IMR-90 (cell line): ENCODE data around the gene ACCSL.

Experiments
- CEBPB ChIP-seq: IDR thresholded peaks from 2 replicates; pipeline ENCODE4 v1.6.1; 2012; ENCODE audit warnings: low read depth, low read length, improper control_type of control experiment
- MAFK ChIP-seq: IDR thresholded peaks from 2 replicates; pipeline ENCODE4 v1.6.1; 2012; ENCODE audit warnings: low read depth, low read length, improper control_type of control experiment
- POLR2A ChIP-seq: IDR thresholded peaks from 2 replicates; pipeline ENCODE4 v1.6.1; 2012; ENCODE audit warnings: mild to moderate bottlenecking, low read depth, low read length
- RAD21 ChIP-seq: IDR thresholded peaks from 2 replicates; pipeline ENCODE4 v1.6.1; 2012; ENCODE audit warnings: low read length, improper control_type of control experiment
- RCOR1 ChIP-seq: IDR thresholded peaks from 2 replicates; pipeline ENCODE4 v1.6.1; 2012; ENCODE audit warnings: mild to moderate bottlenecking, low read length, improper control_type of control experiment; ENCODE audit not compliant: insufficient replicate concordance
- RFX5 ChIP-seq: IDR thresholded peaks from 2 replicates; pipeline ENCODE4 v1.8.0; 2012; ENCODE audit warnings: low read depth, mild to moderate bottlenecking, low read length, moderate library complexity
- SMC3 ChIP-seq: fragments of 150-350 bp; IDR thresholded peaks from 2 replicates; pipeline ENCODE4 v1.6.1; 2016; ENCODE audit warnings: low read depth, mild to moderate bottlenecking, antibody characterized with exemption, low read length, moderate library complexity
- TF ChIP-seq, protein P1 (sequence below): conservative IDR thresholded peaks from 2 replicates; pipeline ENCODE4 v1.5.1; 2012; ENCODE audit warnings: mild to moderate bottlenecking, low read depth, low read length, improper control_type of control experiment
- TF ChIP-seq, protein P2 (sequence below): fragments of 150-350 bp; IDR thresholded peaks from 2 replicates; pipeline ENCODE4 v1.6.1; 2016; ENCODE audit warnings: low read depth, mild to moderate bottlenecking, low read length, moderate library complexity, borderline replicate concordance
- TF ChIP-seq, protein P3 (sequence below): fragments of 150-350 bp; IDR thresholded peaks from 2 replicates; pipeline ENCODE4 v1.6.1; 2017; ENCODE audit warnings: mild to moderate bottlenecking, antibody characterized with exemption, low read length, low read depth

DNA sequence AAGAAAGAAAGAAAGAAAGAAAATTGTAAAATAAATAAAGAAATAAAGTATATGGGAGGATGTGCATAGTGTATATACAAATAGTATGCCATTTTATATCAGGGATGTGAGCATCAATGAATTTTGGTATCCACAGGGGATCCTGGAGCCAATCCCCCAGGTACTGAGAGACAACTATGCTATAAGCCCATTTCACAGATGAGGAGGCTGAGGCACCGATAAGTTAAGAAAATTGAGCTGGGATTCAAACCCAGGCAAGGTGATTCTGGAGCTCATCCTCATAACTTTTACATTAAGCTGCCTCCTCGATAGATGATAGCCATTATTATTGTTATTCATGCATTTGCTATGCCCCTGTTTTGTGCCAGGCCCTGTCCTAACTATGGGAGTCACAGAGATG, 47.0 kb upstream of the ACCSL start:
- TF ChIP-seq, protein P1, sequence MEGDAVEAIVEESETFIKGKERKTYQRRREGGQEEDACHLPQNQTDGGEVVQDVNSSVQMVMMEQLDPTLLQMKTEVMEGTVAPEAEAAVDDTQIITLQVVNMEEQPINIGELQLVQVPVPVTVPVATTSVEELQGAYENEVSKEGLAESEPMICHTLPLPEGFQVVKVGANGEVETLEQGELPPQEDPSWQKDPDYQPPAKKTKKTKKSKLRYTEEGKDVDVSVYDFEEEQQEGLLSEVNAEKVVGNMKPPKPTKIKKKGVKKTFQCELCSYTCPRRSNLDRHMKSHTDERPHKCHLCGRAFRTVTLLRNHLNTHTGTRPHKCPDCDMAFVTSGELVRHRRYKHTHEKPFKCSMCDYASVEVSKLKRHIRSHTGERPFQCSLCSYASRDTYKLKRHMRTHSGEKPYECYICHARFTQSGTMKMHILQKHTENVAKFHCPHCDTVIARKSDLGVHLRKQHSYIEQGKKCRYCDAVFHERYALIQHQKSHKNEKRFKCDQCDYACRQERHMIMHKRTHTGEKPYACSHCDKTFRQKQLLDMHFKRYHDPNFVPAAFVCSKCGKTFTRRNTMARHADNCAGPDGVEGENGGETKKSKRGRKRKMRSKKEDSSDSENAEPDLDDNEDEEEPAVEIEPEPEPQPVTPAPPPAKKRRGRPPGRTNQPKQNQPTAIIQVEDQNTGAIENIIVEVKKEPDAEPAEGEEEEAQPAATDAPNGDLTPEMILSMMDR = no peak
- no peak for TF ChIP-seq CEBPB
- TF ChIP-seq, protein P2, sequence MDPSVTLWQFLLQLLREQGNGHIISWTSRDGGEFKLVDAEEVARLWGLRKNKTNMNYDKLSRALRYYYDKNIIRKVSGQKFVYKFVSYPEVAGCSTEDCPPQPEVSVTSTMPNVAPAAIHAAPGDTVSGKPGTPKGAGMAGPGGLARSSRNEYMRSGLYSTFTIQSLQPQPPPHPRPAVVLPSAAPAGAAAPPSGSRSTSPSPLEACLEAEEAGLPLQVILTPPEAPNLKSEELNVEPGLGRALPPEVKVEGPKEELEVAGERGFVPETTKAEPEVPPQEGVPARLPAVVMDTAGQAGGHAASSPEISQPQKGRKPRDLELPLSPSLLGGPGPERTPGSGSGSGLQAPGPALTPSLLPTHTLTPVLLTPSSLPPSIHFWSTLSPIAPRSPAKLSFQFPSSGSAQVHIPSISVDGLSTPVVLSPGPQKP = no peak
- no peak for TF ChIP-seq MAFK
- TF ChIP-seq, protein P3, sequence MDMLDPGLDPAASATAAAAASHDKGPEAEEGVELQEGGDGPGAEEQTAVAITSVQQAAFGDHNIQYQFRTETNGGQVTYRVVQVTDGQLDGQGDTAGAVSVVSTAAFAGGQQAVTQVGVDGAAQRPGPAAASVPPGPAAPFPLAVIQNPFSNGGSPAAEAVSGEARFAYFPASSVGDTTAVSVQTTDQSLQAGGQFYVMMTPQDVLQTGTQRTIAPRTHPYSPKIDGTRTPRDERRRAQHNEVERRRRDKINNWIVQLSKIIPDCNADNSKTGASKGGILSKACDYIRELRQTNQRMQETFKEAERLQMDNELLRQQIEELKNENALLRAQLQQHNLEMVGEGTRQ = no peak
- TF ChIP-seq POLR2A = no peak
- TF ChIP-seq RFX5 = no peak
- TF ChIP-seq RAD21 = no peak
- TF ChIP-seq SMC3 = no peak
- no peak for TF ChIP-seq RCOR1
